ENCODE data around the gene CUL5. TPM values are rescaled to one million over a fixed set of nuclear protein-coding genes. Genes with fewer than 3 reads are reported as not detected.

Gene CUL5
- 10.9 to 15.1 TPM (median 11.6 TPM) in 3 replicates for polyA plus RNA-seq
- polyA plus RNA-seq (2011; ENCODE audit: low read depth), result 17.7 TPM
- 6.7 and 14.2 TPM in 2 replicates for polyA plus RNA-seq (2011; cell fraction: cytosol; rRNA removed)
- 11.9 and 13.5 TPM in 2 replicates for polyA plus RNA-seq (2011; cell fraction: nucleus; rRNA removed)
- 9.3 and 13.2 TPM in 2 replicates for polyA plus RNA-seq (2012; ENCODE audit: low replicate concordance)
- polyA minus RNA-seq, result 7.8 to 23.4 TPM (median 14.0 TPM) in 3 replicates
- 29.7 TPM for polyA minus RNA-seq (2011; cell fraction: cytosol; rRNA and poly(A)+ RNA removed)
- 19.3 and 45.6 TPM in 2 replicates for polyA minus RNA-seq (2011; cell fraction: nucleus; rRNA and poly(A)+ RNA removed)

DNA sequence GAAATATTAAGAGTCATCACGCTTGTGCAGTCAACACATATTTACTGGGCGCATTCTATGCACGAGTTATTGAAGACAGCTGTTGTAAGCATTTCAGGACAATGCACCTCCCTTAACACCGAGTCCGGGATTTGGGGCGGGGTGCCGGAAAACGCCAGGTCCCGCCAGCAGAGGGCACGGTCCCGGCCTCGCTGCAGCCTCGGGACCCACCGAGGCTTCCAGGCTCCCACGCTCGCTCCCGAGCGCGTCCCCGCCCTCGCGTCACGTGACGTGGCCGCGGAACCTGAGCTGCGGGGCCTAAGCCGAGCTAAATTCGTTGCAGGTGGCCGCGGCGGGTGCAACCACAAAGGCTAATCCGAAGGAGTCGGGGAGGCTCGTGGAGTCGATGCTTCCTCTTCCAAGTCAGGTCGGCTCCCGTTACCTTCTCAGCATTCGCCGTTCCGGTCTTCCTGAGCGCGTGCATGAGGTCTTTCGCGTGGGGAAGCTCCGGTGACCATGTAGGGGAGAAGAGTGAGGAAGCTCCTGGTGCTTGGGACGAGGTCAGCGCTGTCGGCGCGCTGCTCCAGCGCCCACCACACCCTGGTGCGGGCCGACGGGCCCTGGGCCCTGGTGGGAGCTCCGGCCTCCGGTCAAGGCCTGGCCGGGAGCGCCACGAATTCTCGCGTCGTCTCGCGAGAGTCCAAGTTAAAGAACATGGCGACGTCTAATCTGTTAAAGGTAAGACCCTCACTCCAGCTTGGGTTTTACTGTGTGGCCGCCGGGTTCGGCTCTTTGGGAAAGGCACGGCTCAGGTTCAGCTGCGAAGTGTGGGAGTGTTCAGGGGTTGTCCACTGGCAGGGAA is at the start of gene CUL5:
TSS of gene CUL5 (plus strand) at position 243 of the 841 bp plus-strand sequence. CDS start at position 694, 451 bp downstream.
- Histone ChIP-seq H2AFZ (ENCODE audit: control insufficient read depth, low read length) (peak within 1 kb of the TSS; percentile 100), H3K9ac (ENCODE audit: control insufficient read depth, extremely low read depth, insufficient read depth, low read length) (peak within 1 kb of the TSS; percentile 100), H3K9me3 (ENCODE audit: control insufficient read depth, low read depth, low read length) (no peaks in the 10 kb centered on the region), H3K4me1 (ENCODE audit: control insufficient read depth, extremely low read depth, insufficient read depth, low read length) (peaks cover 10% of the 10 kb centered on the region), H3K9me1 (ENCODE audit: control insufficient read depth, extremely low read depth, insufficient read depth, low read length) (no peaks in the 10 kb centered on the region), H3K36me3 (ENCODE audit: control insufficient read depth in 2 of 2, extremely low read depth in 1 of 2, insufficient read depth in 2 of 2, low read length in 2 of 2) (no peaks in the 10 kb centered on the region), H3K4me3 (ENCODE audit: control insufficient read depth in 2 of 3, extremely low read depth in 1 of 3, insufficient read depth in 2 of 3, low read depth in 1 of 3, low read length in 3 of 3) (peak within 1 kb of the TSS; percentile 68 to 96 (median 85)), H3K4me2 (ENCODE audit: control insufficient read depth, extremely low read depth, insufficient read depth, low read depth, low read length) (peak within 1 kb of the TSS; percentile 97), H3K27ac (ENCODE audit: control insufficient read depth, insufficient read depth, low read length) (peak within 1 kb of the TSS; percentile 97), H3K79me2 (ENCODE audit: control insufficient read depth, insufficient read depth, low read length) (peaks cover 50% of the 10 kb centered on the region), H4K20me1 (ENCODE audit: control insufficient read depth, extremely low read depth, insufficient read depth, low read length) (no peaks in the 10 kb centered on the region), H3K27me3 (ENCODE audit: control insufficient read depth, extremely low read depth, insufficient read depth, low read length) (no peaks in the 10 kb centered on the region)
- dilution Hi-C loops (cut with MboI; ENCODE audit: extremely low pct_ligation_motif_present, low sequenced_read_pairs), result no loop called here
- peak; percentile 57 for DNase-seq (ENCODE audit: low read depth, low spot score)
- TF ChIP-seq EZH2 (IDR thresholded peaks at IDR 0.05; ENCODE audit: low read length), result no peak
- TF ChIP-seq, protein P1, sequence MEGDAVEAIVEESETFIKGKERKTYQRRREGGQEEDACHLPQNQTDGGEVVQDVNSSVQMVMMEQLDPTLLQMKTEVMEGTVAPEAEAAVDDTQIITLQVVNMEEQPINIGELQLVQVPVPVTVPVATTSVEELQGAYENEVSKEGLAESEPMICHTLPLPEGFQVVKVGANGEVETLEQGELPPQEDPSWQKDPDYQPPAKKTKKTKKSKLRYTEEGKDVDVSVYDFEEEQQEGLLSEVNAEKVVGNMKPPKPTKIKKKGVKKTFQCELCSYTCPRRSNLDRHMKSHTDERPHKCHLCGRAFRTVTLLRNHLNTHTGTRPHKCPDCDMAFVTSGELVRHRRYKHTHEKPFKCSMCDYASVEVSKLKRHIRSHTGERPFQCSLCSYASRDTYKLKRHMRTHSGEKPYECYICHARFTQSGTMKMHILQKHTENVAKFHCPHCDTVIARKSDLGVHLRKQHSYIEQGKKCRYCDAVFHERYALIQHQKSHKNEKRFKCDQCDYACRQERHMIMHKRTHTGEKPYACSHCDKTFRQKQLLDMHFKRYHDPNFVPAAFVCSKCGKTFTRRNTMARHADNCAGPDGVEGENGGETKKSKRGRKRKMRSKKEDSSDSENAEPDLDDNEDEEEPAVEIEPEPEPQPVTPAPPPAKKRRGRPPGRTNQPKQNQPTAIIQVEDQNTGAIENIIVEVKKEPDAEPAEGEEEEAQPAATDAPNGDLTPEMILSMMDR (optimal IDR thresholded peaks at IDR 0.05 in 1 of 3, IDR thresholded peaks at IDR 0.05 in 1 of 3, conservative IDR thresholded peaks at IDR 0.05 in 1 of 3; ENCODE audit: extremely low read depth in 1 of 3, insufficient read depth in 2 of 3, low read length in 3 of 3), result peak; percentile 78 to 91 (median 86)
- peak; percentile 9 for FAIRE-seq

DNA sequence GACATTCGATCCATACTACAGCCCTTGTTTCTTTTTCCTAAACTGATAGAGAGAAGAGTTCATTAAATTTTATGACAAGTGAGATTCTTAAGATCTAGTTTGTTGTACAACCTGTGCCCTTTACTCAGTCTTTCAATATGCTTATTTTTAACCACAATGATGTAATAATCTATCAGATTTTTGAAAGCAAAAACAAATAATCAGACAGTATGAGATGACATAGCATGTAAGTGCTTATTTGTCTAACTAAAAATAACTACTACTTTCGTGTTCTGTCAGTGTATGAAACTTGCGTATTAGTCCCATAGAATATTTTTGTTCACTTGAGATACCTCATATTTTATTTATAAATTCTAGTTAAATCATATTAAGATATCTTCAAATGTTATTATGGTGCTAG is 47.2 kb upstream of the CUL5 start:
- Histone ChIP-seq H4K20me1 (ENCODE audit: control insufficient read depth, extremely low read depth, insufficient read depth, low read length) (no peaks in the 10 kb centered on the region), H3K4me1 (ENCODE audit: control insufficient read depth, extremely low read depth, insufficient read depth, low read length) (no peaks in the 10 kb centered on the region), H3K9me1 (ENCODE audit: control insufficient read depth, extremely low read depth, insufficient read depth, low read length) (no peaks in the 10 kb centered on the region), H3K4me3 (ENCODE audit: control insufficient read depth in 2 of 3, extremely low read depth in 1 of 3, insufficient read depth in 2 of 3, low read depth in 1 of 3, low read length in 3 of 3) (no peak overlapping the region), H3K4me2 (ENCODE audit: control insufficient read depth, extremely low read depth, insufficient read depth, low read depth, low read length) (no peak overlapping the region), H3K9ac (ENCODE audit: control insufficient read depth, extremely low read depth, insufficient read depth, low read length) (no peak overlapping the region), H3K27ac (ENCODE audit: control insufficient read depth, insufficient read depth, low read length) (no peak overlapping the region), H2AFZ (ENCODE audit: control insufficient read depth, low read length) (no peak overlapping the region), H3K79me2 (ENCODE audit: control insufficient read depth, insufficient read depth, low read length) (no peaks in the 10 kb centered on the region), H3K36me3 (ENCODE audit: control insufficient read depth in 2 of 2, extremely low read depth in 1 of 2, insufficient read depth in 2 of 2, low read length in 2 of 2) (no peaks in the 10 kb centered on the region), H3K27me3 (ENCODE audit: control insufficient read depth, extremely low read depth, insufficient read depth, low read length) (no peaks in the 10 kb centered on the region), H3K9me3 (ENCODE audit: control insufficient read depth, low read depth, low read length) (no peaks in the 10 kb centered on the region)
- DNase-seq (ENCODE audit: low read depth, low spot score), result no peak
- dilution Hi-C loops (cut with MboI; ENCODE audit: extremely low pct_ligation_motif_present, low sequenced_read_pairs), result no loop called here
- FAIRE-seq, result no peak
- TF ChIP-seq EZH2 (IDR thresholded peaks at IDR 0.05; ENCODE audit: low read length), result no peak
- TF ChIP-seq, protein P1 (optimal IDR thresholded peaks at IDR 0.05 in 1 of 3, IDR thresholded peaks at IDR 0.05 in 1 of 3, conservative IDR thresholded peaks at IDR 0.05 in 1 of 3; ENCODE audit: extremely low read depth in 1 of 3, insufficient read depth in 2 of 3, low read length in 3 of 3), result no peak
